WTC11 (cell line): Measurements from ENCODE around the gene PRKCG.
A peak's percentile ranks its signal among the peaks of the same experiment; 100 is the strongest.

ENCODE experiments used
- AR ChIP-seq: fragments of 250-450 bp; sonication (Bioruptor Pico); IDR thresholded peaks from 2 replicates; pipeline ENCODE4 v1.9.0; 2021; ENCODE audit warnings: mild to moderate bottlenecking
- CBFB ChIP-seq: sonication (generic); formaldehyde crosslinking; IDR thresholded peaks from 2 replicates; pipeline ENCODE4 v1.8.1; 2022; ENCODE audit warnings: mild to moderate bottlenecking, low read depth, missing genetic modification reagents
- CTCF ChIP-seq: fragments of 200-600 bp; IDR thresholded peaks from 2 replicates; pipeline ENCODE4 v1.8.0; 2022; ENCODE audit warnings: antibody characterized with exemption
- E2F1 ChIP-seq: sonication (generic); formaldehyde crosslinking; IDR thresholded peaks from 2 replicates; pipeline ENCODE4 v1.8.0; 2022; ENCODE audit warnings: mild to moderate bottlenecking, missing genetic modification reagents
- EMX1 ChIP-seq: fragments of 250-450 bp; sonication (Bioruptor Pico); IDR thresholded peaks from 2 replicates; pipeline ENCODE4 v1.8.0; 2021; ENCODE audit warnings: mild to moderate bottlenecking
- FOXP1 ChIP-seq: sonication (generic); formaldehyde crosslinking; IDR thresholded peaks from 2 replicates; pipeline ENCODE4 v1.8.0; 2022; ENCODE audit warnings: missing genetic modification reagents, mild to moderate bottlenecking, moderate library complexity, borderline replicate concordance
- JUN ChIP-seq: sonication (generic); formaldehyde crosslinking; IDR thresholded peaks from 2 replicates; pipeline ENCODE4 v1.8.0; 2023; ENCODE audit warnings: mild to moderate bottlenecking, missing genetic modification reagents
- NFATC4 ChIP-seq: fragments of 250-450 bp; sonication (Bioruptor Pico); IDR thresholded peaks from 2 replicates; pipeline ENCODE4 v1.9.0; 2021; ENCODE audit warnings: mild to moderate bottlenecking
- NFYB ChIP-seq: sonication (generic); formaldehyde crosslinking; conservative IDR thresholded peaks from 2 replicates; pipeline ENCODE4 v1.8.0; 2022; ENCODE audit warnings: low read depth, missing genetic modification reagents
- NR3C1 ChIP-seq: sonication (generic); formaldehyde crosslinking; conservative IDR thresholded peaks from 2 replicates; pipeline ENCODE4 v1.8.1; 2023; ENCODE audit warnings: low read depth, mild to moderate bottlenecking, missing genetic modification reagents
- PRDM15 ChIP-seq: sonication (generic); formaldehyde crosslinking; IDR thresholded peaks from 2 replicates; pipeline ENCODE4 v1.8.0; 2022; ENCODE audit warnings: missing genetic modification reagents
- TCF7 ChIP-seq: sonication (generic); formaldehyde crosslinking; IDR thresholded peaks from 2 replicates; pipeline ENCODE4 v1.8.0; 2022; ENCODE audit warnings: mild to moderate bottlenecking, low read depth, missing genetic modification reagents, moderate library complexity
- TEAD4 ChIP-seq: sonication (generic); formaldehyde crosslinking; IDR thresholded peaks from 2 replicates; pipeline ENCODE4 v1.8.0; 2022; ENCODE audit warnings: mild to moderate bottlenecking, missing genetic modification reagents
- TF ChIP-seq, protein P1 (sequence below): sonication (generic); formaldehyde crosslinking; conservative IDR thresholded peaks from 2 replicates; pipeline ENCODE4 v1.8.1; 2022; ENCODE audit warnings: mild to moderate bottlenecking, missing genetic modification reagents

DNA sequence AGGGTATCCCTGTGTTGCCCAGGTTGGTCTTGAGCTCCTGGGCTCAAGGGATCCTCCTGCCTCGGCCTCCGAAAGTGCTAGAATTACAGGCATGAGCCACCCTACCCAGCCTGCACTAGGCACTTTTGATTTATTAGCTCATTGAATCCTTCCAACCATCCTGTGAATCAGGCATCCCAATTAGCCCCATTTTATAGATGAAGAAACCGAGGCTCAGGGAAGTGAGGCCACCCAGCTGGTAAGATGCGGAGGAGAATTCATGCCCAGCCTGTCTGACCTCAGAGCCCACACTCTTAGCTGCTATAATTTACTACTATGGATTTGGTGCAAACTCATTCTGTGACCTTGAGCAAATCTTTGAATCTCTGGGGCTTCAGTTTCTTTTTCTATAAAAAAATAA, 62.9 kb downstream of the PRKCG start:
- no peak for TF ChIP-seq CTCF
- no peak for TF ChIP-seq TCF7 (CRISPR knock-in tag)
- TF ChIP-seq AR (CRISPR knock-in tag), result no peak
- no peak for TF ChIP-seq JUN
- TF ChIP-seq E2F1 (CRISPR knock-in tag), result no peak
- TF ChIP-seq FOXP1 (CRISPR knock-in tag), result no peak
- TF ChIP-seq CBFB, result no peak
- TF ChIP-seq, protein P1, sequence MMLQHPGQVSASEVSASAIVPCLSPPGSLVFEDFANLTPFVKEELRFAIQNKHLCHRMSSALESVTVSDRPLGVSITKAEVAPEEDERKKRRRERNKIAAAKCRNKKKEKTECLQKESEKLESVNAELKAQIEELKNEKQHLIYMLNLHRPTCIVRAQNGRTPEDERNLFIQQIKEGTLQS (CRISPR knock-in tag), result no peak
- TF ChIP-seq TEAD4, result no peak
- no peak for TF ChIP-seq NFYB (CRISPR knock-in tag)
- 0 out of 2 replicates have a peak, but pooled peaks have one; percentile 9 for TF ChIP-seq EMX1 (CRISPR knock-in tag)
- no peak for TF ChIP-seq NR3C1 (CRISPR knock-in tag)
- TF ChIP-seq PRDM15 (CRISPR knock-in tag), result no peak
- TF ChIP-seq NFATC4, result no peak
